CD4-positive, CD25-positive, alpha-beta regulatory T cell (primary cell): ENCODE measurements around the gene ZNF678. TPM values are rescaled to one million over a fixed set of nuclear protein-coding genes. Genes with fewer than 3 reads are reported as not detected.

Experiments used
- ATAC-seq, 2 donors: fragments of 150-1000 bp; cut with Tn5 transposase; one replicate each; pipeline ENCODE4 v1.10.0; 2021; ENCODE audit warnings: low read depth in 2 of 2, moderate number of reproducible peaks in 2 of 2, moderate library complexity in 1 of 2
- DNase-seq, 3 donors: peaks; one replicate each; pipeline versions ENCODE4 v3.0.0 to v3.0.0-alpha.2; 2012 to 2022; ENCODE audit warnings: mixed read lengths in 1 of 3
- H3K27ac ChIP-seq: one replicate; pipeline ENCODE4 v1.7.0; 2013; ENCODE audit warnings: mild to moderate bottlenecking, low read length; ENCODE audit not compliant: insufficient read depth, poor library complexity, severe bottlenecking
- H3K27me3 ChIP-seq: one replicate; pipeline ENCODE4 v1.7.0; 2013; ENCODE audit warnings: low read length; ENCODE audit not compliant: control insufficient read depth, insufficient read depth
- H3K36me3 ChIP-seq: one replicate; pipeline ENCODE4 v1.7.0; 2013; ENCODE audit warnings: mild to moderate bottlenecking, low read length, moderate library complexity; ENCODE audit not compliant: control insufficient read depth, insufficient read depth
- H3K4me1 ChIP-seq: 2 replicates; pipeline ENCODE4 v1.7.0; 2013; ENCODE audit warnings: mild to moderate bottlenecking, low read length; ENCODE audit not compliant: insufficient read depth, control insufficient read depth, poor library complexity, severe bottlenecking
- H3K4me3 ChIP-seq: one replicate; pipeline ENCODE4 v1.7.0; 2013; ENCODE audit warnings: low read depth, mild to moderate bottlenecking, low read length, moderate library complexity
- H3K9me3 ChIP-seq, 2 experiments: 1 replicate in 1 of 2; 2 replicates in 1 of 2; pipeline ENCODE4 v1.7.0; 2013; ENCODE audit warnings: low read length in 2 of 2, mild to moderate bottlenecking in 1 of 2, moderate library complexity in 1 of 2; ENCODE audit not compliant: control insufficient read depth in 2 of 2
- H3K27ac Mint-ChIP-seq, 3 donors: one replicate each; pipeline ENCODE4 v1.8.0; 2020 to 2022; ENCODE audit warnings: mild to moderate bottlenecking in 3 of 3, mixed read lengths in 3 of 3, moderate library complexity in 2 of 3
- H3K27me3 Mint-ChIP-seq: one replicate; pipeline ENCODE4 v1.8.0; 2022; ENCODE audit warnings: mild to moderate bottlenecking, mixed read lengths
- H3K36me3 Mint-ChIP-seq: one replicate; pipeline ENCODE4 v1.8.0; 2020; ENCODE audit warnings: mixed read lengths
- H3K4me1 Mint-ChIP-seq, 4 donors: one replicate each; pipeline ENCODE4 v1.8.0; 2020 to 2022; ENCODE audit warnings: mixed read lengths in 4 of 4, mild to moderate bottlenecking in 1 of 4
- H3K4me3 Mint-ChIP-seq, 4 donors: one replicate each; pipeline ENCODE4 v1.8.0; 2020 to 2022; ENCODE audit warnings: mild to moderate bottlenecking in 4 of 4, mixed read lengths in 4 of 4, moderate library complexity in 3 of 4
- H3K9me3 Mint-ChIP-seq, 7 donors: one replicate each; pipeline ENCODE4 v1.8.0; 2020 to 2022; ENCODE audit warnings: mixed read lengths in 7 of 7, mild to moderate bottlenecking in 3 of 7, moderate library complexity in 2 of 7
- polyA plus RNA-seq, 4 donors: library from polyadenylated mRNA; unstranded; fragments of 300-500 nt; fragmentation: Illumina TruSeq; gene quantifications; one replicate each; pipeline ENCODE4 v1.2.3, GENCODE V29; 2021
- total RNA-seq: library from RNA; stranded (reverse); gene quantifications from one replicate; pipeline ENCODE4 v1.2.3, GENCODE V29; 2022

ZNF678 gene
- total RNA-seq (9.9 TPM), polyA plus RNA-seq (1 to 10 TPM; 2.4 to 8.2 (median 3.2) TPM)

DNA sequence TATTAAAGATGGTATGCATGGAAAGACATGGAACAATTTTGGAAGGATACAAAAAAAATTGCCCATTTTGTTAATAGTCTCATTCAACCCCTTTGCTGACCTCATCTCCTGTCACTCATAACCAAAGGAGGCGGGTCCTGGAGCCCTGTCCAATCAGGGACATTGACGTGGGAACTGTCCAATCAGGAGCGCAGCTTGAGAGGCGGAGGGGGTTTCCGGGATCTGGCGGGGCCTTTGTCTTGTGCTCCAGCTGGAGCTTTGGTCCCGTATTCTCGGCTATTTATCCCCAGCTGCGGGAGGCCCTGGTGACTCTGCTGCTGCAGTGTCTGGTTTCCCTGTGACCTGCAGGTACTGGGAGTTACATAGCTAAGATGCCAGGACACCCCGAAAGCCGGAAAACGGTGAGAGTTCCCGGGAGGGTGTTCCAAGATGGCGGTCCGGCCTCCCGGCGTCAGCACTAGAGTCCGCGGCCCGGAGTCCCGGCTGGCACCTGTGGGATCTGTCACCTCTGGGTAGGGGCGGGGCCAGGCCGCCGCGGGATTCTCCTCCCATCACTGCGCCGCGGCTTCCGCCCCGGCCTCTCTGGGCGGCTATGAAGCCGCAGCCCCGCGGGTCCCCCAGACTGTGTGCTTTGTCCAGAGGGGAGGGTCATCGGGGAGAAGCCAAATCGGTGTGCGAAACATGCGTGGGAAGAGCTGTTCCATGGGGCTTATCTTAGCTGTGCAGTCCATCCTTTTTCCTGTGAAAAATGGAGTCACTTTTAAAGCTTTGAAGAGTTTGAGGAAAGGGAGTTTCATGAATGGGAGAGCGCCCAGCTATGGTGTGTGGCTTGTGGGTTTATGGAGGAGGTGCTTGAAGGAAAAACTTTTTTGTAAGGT, at the start of gene ZNF678:
TSS of gene ZNF678 (plus strand) at position 233 of the 878 bp plus-strand sequence. CDS start 87,436 bp downstream, outside the sequence.
- Histone ChIP-seq H3K27me3 (peaks cover 2% of the 10 kb centered on the region), H3K27ac (peak within 1 kb of the TSS; percentile 76), H3K4me1 (peaks cover 12% of the 10 kb centered on the region), H3K36me3 (no peaks in the 10 kb centered on the region), H3K9me3 (no peaks in the 10 kb centered on the region), H3K4me3 (peak within 1 kb of the TSS; percentile 93)
- peaks cover 17% of the 10 kb centered on the region for H3K36me3 Mint-ChIP-seq
- ATAC-seq: peak; percentile 90 to 91
- H3K4me3 Mint-ChIP-seq: peak within 1 kb of the TSS; percentile 86 to 93 (median 88)
- H3K9me3 Mint-ChIP-seq: peaks cover 0 to 6% (median 2%) of the 10 kb centered on the region in 7 donors
- peak within 1 kb of the TSS; percentile 71 to 93 (median 92) for H3K27ac Mint-ChIP-seq
- DNase-seq: peak; percentile 75 to 88 (median 84)
- peaks cover 33% of the 10 kb centered on the region for H3K27me3 Mint-ChIP-seq
- peaks cover 0 to 53% (median 29%) of the 10 kb centered on the region in 4 donors for H3K4me1 Mint-ChIP-seq

DNA sequence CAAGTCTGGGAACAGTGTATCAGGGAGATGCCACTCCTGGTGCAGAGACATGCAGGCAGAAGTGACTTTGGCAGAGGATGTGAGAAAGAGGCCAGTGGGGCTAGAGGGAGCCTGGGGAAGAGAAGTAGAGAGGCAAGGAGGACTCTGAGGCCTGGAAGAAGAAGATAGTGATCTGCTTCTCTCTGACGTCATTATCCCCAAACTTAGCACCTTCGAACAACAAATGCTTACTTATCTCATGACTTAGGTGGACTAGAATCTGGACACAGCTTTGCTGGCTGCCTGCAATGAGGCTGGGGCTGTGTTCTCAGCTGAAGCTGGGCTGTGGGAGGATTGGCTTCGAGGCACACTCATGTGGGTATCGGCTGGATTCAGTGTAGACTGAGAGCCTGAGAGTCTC, 44.5 kb upstream of the ZNF678 start:
- peaks cover 0 to 3% (median 0%) of the 10 kb centered on the region in 7 donors for H3K9me3 Mint-ChIP-seq
- DNase-seq (no peak), ATAC-seq (no peak)
- no peaks in the 10 kb centered on the region for H3K36me3 ChIP-seq
- no peaks in the 10 kb centered on the region for H3K9me3 ChIP-seq
- H3K36me3 Mint-ChIP-seq: no peaks in the 10 kb centered on the region
- H3K27ac Mint-ChIP-seq: no peak overlapping the region
- H3K27ac ChIP-seq: no peak overlapping the region
- H3K27me3 ChIP-seq: no peaks in the 10 kb centered on the region
- H3K4me3 ChIP-seq: no peak overlapping the region
- peaks cover 5% of the 10 kb centered on the region for H3K27me3 Mint-ChIP-seq
- no peaks in the 10 kb centered on the region for H3K4me1 Mint-ChIP-seq
- H3K4me3 Mint-ChIP-seq: no peak overlapping the region
- H3K4me1 ChIP-seq: no peaks in the 10 kb centered on the region

DNA sequence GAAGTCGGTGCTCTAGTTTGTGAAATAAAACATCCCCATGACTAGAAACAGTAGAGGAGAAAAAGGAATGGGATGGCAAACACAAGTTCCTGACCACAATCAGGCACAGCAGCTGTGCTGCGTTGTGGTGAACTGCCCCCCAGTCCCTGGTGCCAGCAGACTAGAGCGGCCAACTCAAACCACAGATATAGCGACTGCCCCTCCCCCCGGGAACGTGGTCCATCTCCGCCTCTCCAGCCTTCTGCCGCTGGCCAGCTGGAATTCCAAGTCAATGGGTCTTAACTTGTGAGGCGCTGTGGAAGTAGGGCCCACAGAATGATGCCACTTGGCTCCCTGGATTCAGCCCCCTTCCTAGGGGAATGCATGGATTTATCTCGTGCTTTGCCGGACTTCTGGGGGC, 41.6 kb upstream of the ZNF678 start:
- no peak for ATAC-seq
- Histone ChIP-seq H3K36me3 (no peaks in the 10 kb centered on the region), H3K9me3 (no peaks in the 10 kb centered on the region), H3K27me3 (no peaks in the 10 kb centered on the region), H3K4me3 (no peak overlapping the region), H3K4me1 (no peaks in the 10 kb centered on the region), H3K27ac (no peak overlapping the region)
- H3K27me3 Mint-ChIP-seq: peaks cover 5% of the 10 kb centered on the region
- H3K36me3 Mint-ChIP-seq: no peaks in the 10 kb centered on the region
- H3K4me3 Mint-ChIP-seq: no peak overlapping the region
- no peak overlapping the region for H3K27ac Mint-ChIP-seq
- no peak for DNase-seq
- H3K9me3 Mint-ChIP-seq: peaks cover 0 to 7% (median 0%) of the 10 kb centered on the region in 7 donors
- no peaks in the 10 kb centered on the region for H3K4me1 Mint-ChIP-seq

DNA sequence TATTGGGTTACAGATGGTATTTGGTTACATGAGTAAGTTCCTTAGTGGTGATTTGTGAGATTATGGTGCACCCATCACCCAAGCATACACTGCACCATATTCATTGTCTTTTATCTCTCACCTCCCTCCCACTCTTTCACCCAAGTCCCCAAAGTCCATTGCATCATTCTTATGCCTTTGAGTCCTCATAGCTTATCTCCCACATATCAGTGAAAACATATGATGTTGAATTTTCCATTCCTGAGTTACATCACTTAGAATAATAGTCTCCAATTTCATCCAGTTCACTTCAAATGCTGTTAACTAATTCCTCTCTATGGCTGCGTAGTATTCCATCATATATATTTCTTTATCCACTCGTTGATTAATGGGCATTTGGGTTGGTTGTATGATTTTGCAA, 36.8 kb upstream of the ZNF678 start:
- Mint-ChIP-seq H3K36me3 (no peaks in the 10 kb centered on the region), H3K9me3 (peaks cover 3 to 52% (median 16%) of the 10 kb centered on the region in 7 donors), H3K4me1 (no peaks in the 10 kb centered on the region)

DNA sequence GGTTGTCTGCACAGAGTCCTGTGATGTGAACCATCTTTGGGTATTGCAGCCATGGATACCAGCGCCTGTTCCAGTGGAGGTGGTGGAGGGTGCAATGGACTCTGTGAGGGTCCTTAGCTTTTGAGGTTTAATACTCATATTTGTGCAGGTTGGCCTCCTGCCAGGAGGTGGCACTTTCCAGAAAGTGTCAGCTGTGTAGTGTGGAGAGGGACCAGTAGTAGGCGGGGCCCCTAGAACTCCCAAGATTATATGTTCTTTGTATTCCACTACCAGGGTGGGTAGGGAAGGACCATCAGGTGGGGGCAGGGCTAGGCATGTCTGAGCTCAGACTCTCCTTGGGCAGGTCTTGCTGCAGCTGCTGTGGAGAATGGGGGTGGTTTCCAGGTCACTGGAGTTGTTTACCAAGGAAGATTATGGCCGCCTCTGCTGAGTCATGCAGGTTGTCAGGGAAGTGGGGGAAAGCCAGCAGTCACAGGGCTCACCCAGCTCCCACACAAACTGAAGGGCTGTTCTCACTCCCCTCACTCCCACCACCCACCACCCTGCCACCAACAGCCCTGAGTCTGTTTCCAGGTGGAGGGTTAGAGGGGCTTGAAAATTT, 31.2 kb upstream of the ZNF678 start:
- Mint-ChIP-seq H3K36me3 (no peaks in the 10 kb centered on the region), H3K27ac (no peak overlapping the region), H3K4me1 (no peaks in the 10 kb centered on the region), H3K4me3 (no peak overlapping the region), H3K27me3 (peaks cover 23% of the 10 kb centered on the region), H3K9me3 (peaks cover 2 to 44% (median 17%) of the 10 kb centered on the region in 7 donors)
- H3K4me3 ChIP-seq: no peak overlapping the region
- no peaks in the 10 kb centered on the region for H3K27me3 ChIP-seq
- DNase-seq: no peak
- peaks cover 6 to 15% of the 10 kb centered on the region in 2 experiments for H3K9me3 ChIP-seq
- no peak overlapping the region for H3K27ac ChIP-seq
- no peak for ATAC-seq
- no peaks in the 10 kb centered on the region for H3K36me3 ChIP-seq
- H3K4me1 ChIP-seq: no peaks in the 10 kb centered on the region

More for the DNA sequence above, 36.8 kb upstream of the ZNF678 start:
- no peak overlapping the region for H3K27ac ChIP-seq
- H3K4me3 ChIP-seq: no peak overlapping the region
- no peaks in the 10 kb centered on the region for H3K36me3 ChIP-seq
- ATAC-seq (no peak), DNase-seq (no peak)
- Mint-ChIP-seq H3K27ac (no peak overlapping the region), H3K27me3 (peaks cover 16% of the 10 kb centered on the region), H3K4me3 (no peak overlapping the region)
- H3K4me1 ChIP-seq: no peaks in the 10 kb centered on the region
- no peaks in the 10 kb centered on the region for H3K27me3 ChIP-seq
- H3K9me3 ChIP-seq: peaks cover 6 to 15% of the 10 kb centered on the region in 2 experiments

DNA sequence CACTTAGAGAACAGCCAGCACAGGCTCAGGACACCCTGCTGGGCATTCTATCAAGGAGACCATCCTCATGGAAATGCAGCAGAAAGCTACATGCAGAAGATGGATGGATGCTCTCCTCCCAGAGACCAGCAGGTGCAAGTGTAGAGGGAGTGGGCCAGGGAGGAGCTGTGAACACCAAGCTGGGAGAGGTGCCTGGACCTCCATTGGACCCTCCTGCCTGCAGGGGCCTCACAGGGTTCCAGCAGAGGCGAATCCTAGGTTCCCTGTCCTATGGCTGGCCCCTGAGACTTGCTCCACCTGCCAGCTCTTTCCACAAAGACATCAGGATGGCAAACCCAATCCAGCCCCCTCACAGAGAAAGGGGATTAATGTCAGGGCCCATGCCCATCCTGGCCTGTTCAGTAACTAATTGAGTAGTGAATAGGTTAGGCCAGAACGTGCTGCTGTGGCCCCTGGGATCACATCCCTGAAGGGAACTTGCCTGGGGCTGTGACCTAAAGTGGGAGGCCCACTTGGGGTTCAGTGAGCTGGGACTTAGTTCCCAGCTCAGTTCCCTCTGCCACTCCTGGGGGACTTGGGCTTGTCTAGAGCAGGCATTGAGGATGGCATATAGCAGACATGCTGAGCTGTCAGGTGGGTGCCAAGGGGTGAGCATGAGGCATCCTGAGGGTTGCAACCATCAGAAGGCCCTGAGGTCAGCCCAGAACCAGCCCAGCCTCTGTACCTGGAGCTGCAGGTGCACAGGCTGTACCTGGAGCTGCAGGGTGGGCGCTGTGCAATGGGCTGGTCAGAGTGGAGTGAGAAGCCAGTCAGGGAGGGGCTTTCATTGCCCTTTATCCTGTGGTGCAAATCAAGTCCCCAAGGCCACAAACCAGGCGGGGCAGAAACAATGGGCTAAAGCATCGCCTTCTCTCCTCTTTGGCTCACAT, 22.9 kb upstream of the ZNF678 start:
- H3K36me3 ChIP-seq: no peaks in the 10 kb centered on the region
- no peak for ATAC-seq
- H3K36me3 Mint-ChIP-seq: no peaks in the 10 kb centered on the region
- no peak overlapping the region for H3K27ac ChIP-seq
- H3K9me3 ChIP-seq: no peaks in the 10 kb centered on the region
- H3K27ac Mint-ChIP-seq: no peak overlapping the region
- peaks cover 12% of the 10 kb centered on the region for H3K27me3 Mint-ChIP-seq
- peaks cover 0 to 9% (median 0%) of the 10 kb centered on the region in 4 donors for H3K4me1 Mint-ChIP-seq
- H3K9me3 Mint-ChIP-seq: no peaks in the 10 kb centered on the region
- DNase-seq: no peak
- peak overlapping the region in 2 of 4 donors; percentile 33 to 38 for H3K4me3 Mint-ChIP-seq
- peaks cover 2% of the 10 kb centered on the region for H3K27me3 ChIP-seq
- H3K4me1 ChIP-seq: peaks cover 6% of the 10 kb centered on the region
- no peak overlapping the region for H3K4me3 ChIP-seq

DNA sequence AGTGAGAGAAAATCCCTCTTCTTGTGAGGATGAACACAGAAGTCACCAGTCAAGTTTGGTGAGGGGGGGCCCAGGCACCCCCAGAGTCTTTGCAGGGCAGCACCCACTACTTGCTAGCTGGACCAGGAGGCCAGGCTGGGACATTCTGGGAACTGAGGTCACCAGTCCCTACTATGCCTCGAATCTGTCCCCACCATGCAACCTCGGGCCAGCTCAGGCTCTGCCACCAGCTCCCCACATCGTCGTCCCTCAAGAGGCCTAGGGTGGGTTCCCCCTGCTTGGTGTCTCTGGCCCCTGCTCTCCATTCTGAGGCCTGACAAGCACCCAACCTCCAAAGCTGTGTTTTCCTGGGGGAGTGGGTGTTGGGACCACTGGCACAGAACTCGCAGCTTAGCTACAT, 22.2 kb upstream of the ZNF678 start:
- Mint-ChIP-seq H3K36me3 (no peaks in the 10 kb centered on the region), H3K4me1 (peaks cover 0 to 9% (median 0%) of the 10 kb centered on the region in 4 donors), H3K4me3 (peak overlapping the region; percentile 38 to 69 (median 55)), H3K27ac (no peak overlapping the region), H3K27me3 (peaks cover 8% of the 10 kb centered on the region), H3K9me3 (no peaks in the 10 kb centered on the region)
- H3K27ac ChIP-seq: no peak overlapping the region
- DNase-seq: no peak
- ATAC-seq: no peak
- peaks cover 6% of the 10 kb centered on the region for H3K4me1 ChIP-seq
- no peaks in the 10 kb centered on the region for H3K9me3 ChIP-seq
- no peak overlapping the region for H3K4me3 ChIP-seq
- H3K27me3 ChIP-seq: peaks cover 2% of the 10 kb centered on the region
- H3K36me3 ChIP-seq: no peaks in the 10 kb centered on the region
